Left lung (tissue), 10 donors: Measurements from ENCODE around the gene DNAI7. TPM values are rescaled to one million over a fixed set of nuclear protein-coding genes. Genes with fewer than 3 reads are reported as not detected.

Experiments
- ATAC-seq: fragments of 200-7000 bp; cut with Tn5 transposase; one replicate; pipeline ENCODE4 v1.9.1; 2020; ENCODE audit warnings: moderate library complexity
- DNase-seq, 4 donors: peaks; one replicate each; pipeline ENCODE4 v3.0.0-alpha.2; 2013 to 2020
- H3K27ac ChIP-seq, 2 donors: fragments of 200-600 bp; sonication (generic) in 1 of 2; one replicate each; pipeline versions ENCODE4 v1.5.0 to v1.8.0; 2020 to 2021
- H3K27me3 ChIP-seq, 2 donors: fragments of 200-600 bp; sonication (generic) in 1 of 2; one replicate each; pipeline versions ENCODE4 v1.5.0 to v1.8.0; 2020 to 2021
- H3K36me3 ChIP-seq, 2 donors: fragments of 200-600 bp; sonication (generic) in 1 of 2; one replicate each; pipeline versions ENCODE4 v1.5.0 to v1.8.0; 2020 to 2021
- H3K4me1 ChIP-seq, 2 donors: fragments of 200-600 bp; one replicate each; pipeline ENCODE4 v1.8.0; 2021
- H3K4me3 ChIP-seq, 2 donors: fragments of 200-600 bp; sonication (generic) in 1 of 2; one replicate each; pipeline versions ENCODE4 v1.5.0 to v1.8.0; 2020 to 2021; ENCODE audit warnings: mild to moderate bottlenecking in 1 of 2
- H3K9me3 ChIP-seq, 2 donors: fragments of 200-600 bp; sonication (generic) in 1 of 2; one replicate each; pipeline versions ENCODE4 v1.5.0 to v1.8.0; 2020 to 2021
- CTCF ChIP-seq, 2 donors: fragments of 200-600 bp; sonication (generic) in 1 of 2; IDR thresholded peaks; one replicate each; pipeline versions ENCODE4 v1.5.0 to v1.8.0; 2021; ENCODE audit warnings: antibody characterized with exemption in 2 of 2
- intact Hi-C, 2 donors: fragments of 100-400 bp; cut with DNase I; formaldehyde crosslinking; loops; one replicate each; pipeline versions ENCODE4 v1.11.2 to v1.14.2; 2022
- polyA plus RNA-seq, 6 donors: library from polyadenylated mRNA; unstranded; fragments of 120-200 nt; gene quantifications; one replicate each; pipeline ENCODE4 v1.2.1, GENCODE V29; 2013; ENCODE audit not compliant: insufficient read length in 6 of 6
- total RNA-seq, 2 donors: library from RNA; stranded (reverse); fragmentation: NEBNext Ultra II Directional; extraction: Animal tissue kit (Norgen Biotek cat#: 25700); gene quantifications; one replicate each; pipeline ENCODE4 v1.2.1, GENCODE V29; 2021
- donor health status: DM: no; HTN: yes; CAD: no.
- donor health status: DM: no; HTN: no; CAD: no.

The DNAI7 gene
- total and polyA plus RNA-seq, 8 donors = 1.1 to 8.1 (median 4.2) TPM

GRCh38 chr12:25115677-25116076, 79.3 kb downstream of the DNAI7 start:
- Histone ChIP-seq H3K36me3 (no peaks in the 10 kb centered on the region), H3K27ac (no peak overlapping the region), H3K4me3 (no peak overlapping the region), H3K9me3 (no peaks in the 10 kb centered on the region), H3K27me3 (no peaks in the 10 kb centered on the region), H3K4me1 (no peaks in the 10 kb centered on the region)
- TF ChIP-seq CTCF (IDR thresholded peaks at IDR 0.05) = no peak
- peak; percentile 96 for ATAC-seq
- intact Hi-C loops = no loop called here
- DNase-seq = peak in 1 of 4 donors; percentile 42

- H3K36me3 ChIP-seq = no peaks in the 10 kb centered on the region
- DNase-seq = no peak
- TF ChIP-seq CTCF (IDR thresholded peaks at IDR 0.05) = no peak
- no peak overlapping the region for H3K27ac ChIP-seq
- H3K27me3 ChIP-seq = no peaks in the 10 kb centered on the region
- intact Hi-C loops = no loop called here
- H3K4me1 ChIP-seq = no peaks in the 10 kb centered on the region
- H3K9me3 ChIP-seq = no peaks in the 10 kb centered on the region
- no peak for ATAC-seq
- no peak overlapping the region for H3K4me3 ChIP-seq
Measured at GRCh38 chr12:25113651-25114050, 81.3 kb downstream of the DNAI7 start.

GRCh38 chr12:25110260-25110659, 84.7 kb downstream of the DNAI7 start:
- DNase-seq (no peak), ATAC-seq (no peak)
- Histone ChIP-seq H3K9me3 (no peaks in the 10 kb centered on the region), H3K27ac (no peak overlapping the region), H3K36me3 (peaks cover 0 to 13% of the 10 kb centered on the region in 2 donors), H3K4me3 (no peak overlapping the region), H3K4me1 (no peaks in the 10 kb centered on the region), H3K27me3 (no peaks in the 10 kb centered on the region)
- intact Hi-C loops = no loop called here
- no peak for TF ChIP-seq CTCF (IDR thresholded peaks at IDR 0.05)

DNA sequence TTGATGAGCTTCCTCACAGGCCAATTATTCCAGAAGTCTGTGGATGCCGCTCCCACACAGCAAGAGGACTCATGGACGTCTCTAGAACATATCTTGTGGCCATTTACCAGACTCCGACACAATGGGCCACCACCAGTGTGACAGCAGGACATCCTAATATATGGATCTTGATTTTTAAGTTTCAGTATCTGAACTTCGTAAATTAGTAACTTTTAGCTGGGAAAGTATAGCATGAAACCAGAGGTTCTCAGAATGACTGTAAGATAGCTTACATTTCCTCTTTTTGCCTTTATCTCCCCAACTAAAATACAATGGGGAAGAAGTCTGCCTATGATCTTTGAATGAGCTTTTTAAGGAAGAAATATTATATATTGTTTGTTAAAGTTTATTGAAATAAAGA, 87.0 kb downstream of the DNAI7 start:
- no peak for TF ChIP-seq CTCF (IDR thresholded peaks at IDR 0.05)
- intact Hi-C loops = no loop called here
- Histone ChIP-seq H3K27ac (no peak overlapping the region), H3K27me3 (no peaks in the 10 kb centered on the region), H3K4me1 (no peaks in the 10 kb centered on the region), H3K9me3 (no peaks in the 10 kb centered on the region), H3K36me3 (peaks cover 0 to 20% of the 10 kb centered on the region in 2 donors), H3K4me3 (no peak overlapping the region)
- ATAC-seq = no peak
- DNase-seq = no peak

GRCh38 chr12:25106818-25107217, 88.1 kb downstream of the DNAI7 start:
- H3K27me3 ChIP-seq = no peaks in the 10 kb centered on the region
- H3K4me1 ChIP-seq = no peaks in the 10 kb centered on the region
- H3K9me3 ChIP-seq = no peaks in the 10 kb centered on the region
- no peak overlapping the region for H3K27ac ChIP-seq
- ATAC-seq (no peak), DNase-seq (no peak)
- intact Hi-C loops = no loop called here
- peaks cover 0 to 30% of the 10 kb centered on the region in 2 donors for H3K36me3 ChIP-seq
- no peak for TF ChIP-seq CTCF (IDR thresholded peaks at IDR 0.05)
- no peak overlapping the region for H3K4me3 ChIP-seq
